HCT116 (cell line): ENCODE measurements around the gene ABL1. TPM values are rescaled to one million over a fixed set of nuclear protein-coding genes. Genes with fewer than 3 reads are reported as not detected.

Experiments
- ATAC-seq: fragments of 200-7000 bp; cut with Tn5 transposase; 2 replicates; pipeline ENCODE4 v1.9.1; 2020; ENCODE audit warnings: mild to moderate bottlenecking, moderate library complexity
- BruUV-seq: library from RNA; stranded (reverse); fragments of 400-500 nt; replicated peaks from 2 replicates; lab custom pipeline; 2021; lab: Mats Ljungman, UMichigan
- CTCF ChIA-PET: fragments of 300-600 bp; sonication (Branson Sonifier 250); formaldehyde crosslinking; loops from one replicate; lab custom pipeline; 2021; ENCODE audit warnings: antibody characterized with exemption; lab: Charles Lee
- POLR2A ChIA-PET: fragments of 300-600, 350-600 bp; sonication (Branson Sonifier 250); formaldehyde crosslinking; loops from one replicate; lab custom pipeline; 2021; ENCODE audit warnings: antibody characterized with exemption; lab: Charles Lee
- RAD21 ChIA-PET, 2 experiments: fragments of 300-600 bp; sonication (Branson Sonifier 250); formaldehyde crosslinking; loops; one replicate each; lab custom pipeline; 2023; ENCODE audit warnings: low total read pairs in 2 of 2; ENCODE audit not compliant: uncharacterized antibody in 2 of 2, unreplicated experiment in 2 of 2, low non-redundant PET in 1 of 2; lab: Charles Lee
- DNase-seq: peaks from one replicate; pipeline ENCODE4 v3.0.0-alpha.2; 2010; ENCODE audit warnings: low read depth, low spot score
- H2AFZ ChIP-seq: fragments of 200-600 bp; shearing (Covaris generic), sonication (generic); 2 replicates; pipeline ENCODE4 v1.6.1; 2017; ENCODE audit warnings: low read depth, mixed run types, mixed read lengths, antibody characterized with exemption, low read length; ENCODE audit not compliant: poor library complexity, severe bottlenecking
- H3K27ac ChIP-seq: 2 replicates; pipeline ENCODE4 v1.5.1; 2012; ENCODE audit warnings: low read depth, low read length
- H3K27me3 ChIP-seq: fragments of 200-600 bp; sonication (generic); 2 replicates; pipeline ENCODE4 v1.6.1; 2016; ENCODE audit warnings: mixed run types, low read length, mixed read lengths; ENCODE audit not compliant: insufficient read depth
- H3K36me3 ChIP-seq, 2 experiments: fragments of 200-500 bp in 1 of 2; fragments of 200-600 bp in 1 of 2; sonication (Bioruptor generic) in 1 of 2; sonication (generic) in 1 of 2; 2 replicates each; pipeline versions ENCODE4 v1.5.1 to v1.6.1; 2014 to 2016; ENCODE audit warnings: low read length in 2 of 2, inconsistent platforms in 1 of 2, mixed read lengths in 1 of 2, mixed run types in 1 of 2; ENCODE audit not compliant: insufficient read depth in 2 of 2, control insufficient read depth in 1 of 2
- H3K4me1 ChIP-seq, 2 experiments: fragments of 200-600 bp in 1 of 2; sonication (generic) in 1 of 2; 2 replicates each; pipeline versions ENCODE4 v1.5.1 to v1.6.1; 2012 to 2017; ENCODE audit warnings: low read length in 2 of 2, inconsistent platforms in 1 of 2, mild to moderate bottlenecking in 1 of 2, mixed read lengths in 1 of 2, mixed run types in 1 of 2, moderate library complexity in 1 of 2; ENCODE audit not compliant: insufficient read depth in 2 of 2, control insufficient read depth in 1 of 2
- H3K4me2 ChIP-seq: fragments of 200-600 bp; sonication (generic); 2 replicates; pipeline ENCODE4 v1.6.1; 2017; ENCODE audit warnings: mixed run types, low read length, mixed read lengths
- H3K4me3 ChIP-seq, 2 experiments: fragments of 200-600 bp in 1 of 2; sonication (generic) in 1 of 2; replicated peaks in 1 of 2; 2 replicates each; pipeline ENCODE4 v1.5.1; 2011 to 2016; ENCODE audit warnings: low read length in 2 of 2, control low read depth in 1 of 2, low read depth in 1 of 2, mild to moderate bottlenecking in 1 of 2, mixed read lengths in 1 of 2, mixed run types in 1 of 2
- H3K79me2 ChIP-seq: fragments of 200-600 bp; sonication (generic); 2 replicates; pipeline ENCODE4 v1.6.1; 2017; ENCODE audit warnings: mild to moderate bottlenecking, mixed run types, low read length, moderate library complexity, mixed read lengths; ENCODE audit not compliant: insufficient read depth
- H3K9ac ChIP-seq: fragments of 200-600 bp; sonication (generic); 2 replicates; pipeline ENCODE4 v1.6.1; 2016; ENCODE audit warnings: low read length, mixed read lengths
- H3K9me2 ChIP-seq: fragments of 200-600 bp; sonication (generic), shearing (Covaris generic); 2 replicates; pipeline ENCODE4 v1.6.1; 2017; ENCODE audit warnings: mixed run types, mild to moderate bottlenecking, moderate library complexity; ENCODE audit not compliant: insufficient read depth
- H3K9me3 ChIP-seq, 2 experiments: fragments of 200-500 bp in 1 of 2; fragments of 200-600 bp in 1 of 2; sonication (Bioruptor generic) in 1 of 2; sonication (generic) in 1 of 2; 2 replicates each; pipeline ENCODE4 v1.6.1; 2014 to 2017; ENCODE audit warnings: low read length in 2 of 2, mixed read lengths in 2 of 2, inconsistent platforms in 1 of 2, low read depth in 1 of 2, mild to moderate bottlenecking in 1 of 2, mixed run types in 1 of 2, moderate library complexity in 1 of 2; ENCODE audit not compliant: control insufficient read depth in 1 of 2, insufficient read depth in 1 of 2
- H4K20me1 ChIP-seq: fragments of 200-600 bp; sonication (generic), shearing (Covaris generic); 2 replicates; pipeline ENCODE4 v1.6.1; 2017; ENCODE audit warnings: mixed run types, mild to moderate bottlenecking, moderate library complexity; ENCODE audit not compliant: insufficient read depth
- CEBPB ChIP-seq: IDR thresholded peaks from 2 replicates; pipeline ENCODE4 v1.6.1; 2012; ENCODE audit warnings: low read depth
- CTCF ChIP-seq, 3 experiments: fragments of 200-600 bp in 1 of 3; sonication (generic) in 1 of 3; IDR thresholded peaks in 2 of 3; conservative IDR thresholded peaks in 1 of 3; 2 replicates each; pipeline ENCODE4 v1.5.1; 2012 to 2017; ENCODE audit warnings: low read depth in 2 of 3, low read length in 2 of 3, antibody characterized with exemption in 1 of 3, borderline replicate concordance in 1 of 3, control low read depth in 1 of 3, mild to moderate bottlenecking in 1 of 3, mixed read lengths in 1 of 3, mixed run types in 1 of 3, moderate library complexity in 1 of 3; ENCODE audit not compliant: insufficient read depth in 1 of 3
- ELF1 ChIP-seq: IDR thresholded peaks from 2 replicates; pipeline ENCODE4 v1.6.1; 2012; ENCODE audit warnings: low read depth, borderline replicate concordance
- FOSL1 ChIP-seq: IDR thresholded peaks from 2 replicates; pipeline ENCODE4 v1.6.1; 2012; ENCODE audit warnings: low read depth
- JUND ChIP-seq: IDR thresholded peaks from 2 replicates; pipeline ENCODE4 v1.6.1; 2012
- SP1 ChIP-seq: IDR thresholded peaks from 2 replicates; pipeline ENCODE4 v1.6.1; 2012; ENCODE audit warnings: low read depth
- YY1 ChIP-seq: IDR thresholded peaks from 2 replicates; pipeline ENCODE4 v1.6.1; 2011; ENCODE audit warnings: low read length, low read depth, moderate library complexity, mild to moderate bottlenecking; ENCODE audit not compliant: insufficient replicate concordance; ENCODE audit errors: extremely low read depth
- ZBTB33 ChIP-seq: IDR thresholded peaks from 2 replicates; pipeline ENCODE4 v1.6.1; 2011; ENCODE audit warnings: mild to moderate bottlenecking, low read length, moderate library complexity; ENCODE audit not compliant: insufficient replicate concordance; ENCODE audit errors: extremely low read depth
- ZFX ChIP-seq: fragments of 450-650 bp; IDR thresholded peaks from 2 replicates; pipeline ENCODE4 v1.6.1; 2017
- ZNF274 ChIP-seq: fragments of 200-500 bp; sonication (Bioruptor generic); IDR thresholded peaks from 2 replicates; pipeline ENCODE4 v1.6.1; 2014; ENCODE audit warnings: mild to moderate bottlenecking, low read depth, low read length, inconsistent platforms
- intact Hi-C: fragments of 100-400 bp; cut with micrococcal nuclease; formaldehyde crosslinking; loops from 2 replicates; pipeline ENCODE4 v1.10.0; 2022
- total RNA-seq: library from RNA; stranded (reverse); gene quantifications from one replicate; pipeline ENCODE4 v1.2.1, GENCODE V29; 2021; ENCODE audit not compliant: unreplicated experiment

Gene ABL1
- total RNA-seq, 1 experiment from 2014 or later = 54.7 TPM

- H3K4me1 ChIP-seq = peaks cover 24 to 28% of the 10 kb centered on the region in 2 experiments
- ChIA-PET RAD21 (no interaction called here), CTCF (no interaction called here)
- no TSS peak for BruUV-seq
- H3K79me2 ChIP-seq = peaks cover 20% of the 10 kb centered on the region; the same call in 1 of the 2 replicates
- ATAC-seq (no peak), DNase-seq (no peak)
- intact Hi-C loops = no loop called here
- H3K36me3 ChIP-seq = no peaks in the 10 kb centered on the region
- H3K27ac ChIP-seq = no peak overlapping the region
- no peak overlapping the region for H3K4me2 ChIP-seq
- TF ChIP-seq ZFX (no peak), CEBPB (no peak), JUND (no peak), YY1 (no peak), ZBTB33 (no peak), CTCF (IDR thresholded peaks at IDR 0.05 in 2 of 3, conservative IDR thresholded peaks at IDR 0.05 in 1 of 3; ENCODE audit: borderline replicate concordance in 1 of 3, insufficient read depth in 1 of 3, low read depth in 2 of 3, low read length in 2 of 3) (no peak), ZNF274 (no peak), FOSL1 (no peak), ELF1 (no peak), SP1 (no peak)
- TF ChIP-seq, all 23 proteins: peak for 0
- peaks cover 0 to 3% of the 10 kb centered on the region in 2 experiments; a peak in 1 of 4 replicates for H3K9me3 ChIP-seq
- no peak overlapping the region for H3K9ac ChIP-seq
- no peaks in the 10 kb centered on the region for H4K20me1 ChIP-seq
- H3K4me3 ChIP-seq = no peak overlapping the region
- POLR2A ChIA-PET = no interaction called here
- no peaks in the 10 kb centered on the region for H3K9me2 ChIP-seq
- H3K27me3 ChIP-seq = no peaks in the 10 kb centered on the region
- no peak overlapping the region for H2AFZ ChIP-seq
Observed at GRCh38 chr9:130823435-130823834, 11.6 kb upstream of the ABL1 start.
